RCC 7860 (cell line): ENCODE measurements around the gene FANCG.

Experiments used
- DNase-seq: peaks from one replicate; pipeline ENCODE4 v3.0.0-alpha.2; 2015; ENCODE audit warnings: low spot score
- FAIRE-seq: peaks from 2 replicates; lab custom pipeline; 2012; peaks lifted over from hg19 to GRCh38; lab: Jason Lieb, UNC

FANCG gene

GRCh38 chr9:35069020-35069419, 10.7 kb downstream of the FANCG start:
- FAIRE-seq (no peak), DNase-seq (no peak)

GRCh38 chr9:35067056-35067455, 12.7 kb downstream of the FANCG start:
- FAIRE-seq: no peak
- DNase-seq: no peak

- FAIRE-seq (no peak), DNase-seq (no peak)
These were observed 19.1 kb downstream of the FANCG start for GRCh38 chr9:35060548-35061207.

- DNase-seq (no peak), FAIRE-seq (no peak)
These were observed 20.3 kb downstream of the FANCG start for GRCh38 chr9:35059438-35059837.

- DNase-seq (no peak), FAIRE-seq (no peak)
These were observed 22.5 kb downstream of the FANCG start for GRCh38 chr9:35057271-35057620.

GRCh38 chr9:35056571-35057270, 23.0 kb downstream of the FANCG start:
- DNase-seq (no peak), FAIRE-seq (no peak)

GRCh38 chr9:35054871-35055644, 24.7 kb downstream of the FANCG start:
- no peak for DNase-seq
- no peak for FAIRE-seq

- FAIRE-seq (no peak), DNase-seq (no peak)
These were observed 25.4 kb downstream of the FANCG start for GRCh38 chr9:35054185-35054835.

GRCh38 chr9:35051069-35051967, 28.4 kb downstream of the FANCG start:
- DNase-seq (no peak), FAIRE-seq (no peak)

- FAIRE-seq (no peak), DNase-seq (no peak)
These were observed 31.2 kb downstream of the FANCG start for GRCh38 chr9:35048511-35048910.

- DNase-seq: no peak
- no peak for FAIRE-seq
These were observed 35.7 kb downstream of the FANCG start for GRCh38 chr9:35044071-35044470.

GRCh38 chr9:35042891-35043545, 36.7 kb downstream of the FANCG start:
- no peak for DNase-seq
- FAIRE-seq: no peak

- DNase-seq (peak; percentile 28), FAIRE-seq (no peak)
These were observed 37.6 kb downstream of the FANCG start for GRCh38 chr9:35042081-35042604.

- no peak for FAIRE-seq
- DNase-seq: no peak
These were observed 43.7 kb downstream of the FANCG start for GRCh38 chr9:35035851-35036701.

GRCh38 chr9:35033101-35033500, 46.6 kb downstream of the FANCG start:
- FAIRE-seq: no peak
- no peak for DNase-seq

- DNase-seq: no peak
- no peak for FAIRE-seq
These were observed 49.9 kb downstream of the FANCG start for GRCh38 chr9:35029852-35030251.

- DNase-seq (no peak), FAIRE-seq (no peak)
These were observed 50.5 kb downstream of the FANCG start for GRCh38 chr9:35029241-35029640.

GRCh38 chr9:35028341-35028740, 51.4 kb downstream of the FANCG start:
- DNase-seq: no peak
- FAIRE-seq: no peak

- FAIRE-seq: no peak
- no peak for DNase-seq
These were observed 51.9 kb downstream of the FANCG start for GRCh38 chr9:35027860-35028259.
